ENCODE measurements around the gene SSU72. TPM values are rescaled to one million over a fixed set of nuclear protein-coding genes. Genes with fewer than 3 reads are reported as not detected.

Gene SSU72
- polyA plus RNA-seq, 1 experiment: 113 TPM

DNA sequence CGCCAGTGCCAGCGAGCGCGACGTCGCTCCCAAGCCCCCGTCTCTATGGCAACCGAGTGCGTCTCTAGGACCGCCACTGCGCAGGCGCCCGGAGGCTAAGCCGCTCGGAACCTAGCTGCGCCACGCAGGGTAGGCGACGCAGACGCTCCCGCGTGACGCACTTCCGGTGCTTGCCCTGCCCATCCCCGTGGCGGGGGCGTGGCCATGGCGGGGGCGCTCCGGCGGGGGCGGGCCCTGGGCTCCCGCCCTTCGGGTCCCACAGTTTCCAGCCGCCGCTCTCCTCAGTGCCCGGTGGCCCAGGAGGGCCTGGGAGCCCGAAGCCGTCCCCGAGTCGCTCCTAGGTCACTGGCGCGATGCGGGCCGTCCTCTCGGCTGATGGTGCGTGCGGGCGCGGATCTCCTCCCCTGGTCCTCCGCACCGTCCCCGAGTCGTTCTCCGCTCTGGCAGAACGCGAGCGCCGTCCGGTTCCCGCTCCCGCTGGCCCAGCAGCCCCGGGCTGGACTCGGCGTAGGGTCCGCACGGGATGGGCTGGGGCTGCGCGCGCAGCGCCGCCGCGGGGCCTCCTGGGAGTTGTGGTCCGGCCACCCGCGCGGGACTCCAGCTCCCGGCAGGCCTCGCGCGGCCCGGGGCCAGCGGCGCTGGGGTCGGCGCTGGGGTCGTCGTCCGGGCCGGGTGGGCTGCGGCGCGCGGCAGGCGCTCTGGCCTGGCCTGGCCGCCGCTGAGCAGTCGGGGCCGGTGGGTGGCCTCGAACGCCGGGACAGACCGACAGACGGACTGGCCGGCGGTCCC lies 40.8 kb upstream of the SSU72 start, which contains the start of gene MIB2:
Gene MIB2 (plus strand): TSS at position 245 of the 789 bp plus-strand sequence. CDS start 7,953 bp downstream, outside the sequence.
- H3K27me3 ChIP-seq (ENCODE audit: control insufficient read depth, insufficient read depth, low read length): no peaks in the 10 kb centered on the region
- H3K27ac ChIP-seq (ENCODE audit: low read depth, low read length): peak within 1 kb of the TSS; percentile 100
- ChIA-PET POLR2A (interaction anchor here (0.5 to 3.0 kb wide), 8 partner anchors 10 to 111 kb away, joined by 3 to 12 read pairs (median 3); partner anchors contain the start of gene MMP23B), CTCF (no interaction called here)
- H3K4me3 ChIP-seq (ENCODE audit: low read depth, low read length): peak within 1 kb of the TSS; percentile 93
- peak; percentile 87 for DNase-seq (ENCODE audit: low read depth, low spot score)
- no peaks in the 10 kb centered on the region; the same call in 1 of the 2 replicates for H3K9me3 ChIP-seq (ENCODE audit: control insufficient read depth, insufficient read depth, low read length)
- TF ChIP-seq, protein P1, sequence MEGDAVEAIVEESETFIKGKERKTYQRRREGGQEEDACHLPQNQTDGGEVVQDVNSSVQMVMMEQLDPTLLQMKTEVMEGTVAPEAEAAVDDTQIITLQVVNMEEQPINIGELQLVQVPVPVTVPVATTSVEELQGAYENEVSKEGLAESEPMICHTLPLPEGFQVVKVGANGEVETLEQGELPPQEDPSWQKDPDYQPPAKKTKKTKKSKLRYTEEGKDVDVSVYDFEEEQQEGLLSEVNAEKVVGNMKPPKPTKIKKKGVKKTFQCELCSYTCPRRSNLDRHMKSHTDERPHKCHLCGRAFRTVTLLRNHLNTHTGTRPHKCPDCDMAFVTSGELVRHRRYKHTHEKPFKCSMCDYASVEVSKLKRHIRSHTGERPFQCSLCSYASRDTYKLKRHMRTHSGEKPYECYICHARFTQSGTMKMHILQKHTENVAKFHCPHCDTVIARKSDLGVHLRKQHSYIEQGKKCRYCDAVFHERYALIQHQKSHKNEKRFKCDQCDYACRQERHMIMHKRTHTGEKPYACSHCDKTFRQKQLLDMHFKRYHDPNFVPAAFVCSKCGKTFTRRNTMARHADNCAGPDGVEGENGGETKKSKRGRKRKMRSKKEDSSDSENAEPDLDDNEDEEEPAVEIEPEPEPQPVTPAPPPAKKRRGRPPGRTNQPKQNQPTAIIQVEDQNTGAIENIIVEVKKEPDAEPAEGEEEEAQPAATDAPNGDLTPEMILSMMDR (IDR thresholded peaks at IDR 0.05; ENCODE audit: low read depth, low read length): no peak

DNA sequence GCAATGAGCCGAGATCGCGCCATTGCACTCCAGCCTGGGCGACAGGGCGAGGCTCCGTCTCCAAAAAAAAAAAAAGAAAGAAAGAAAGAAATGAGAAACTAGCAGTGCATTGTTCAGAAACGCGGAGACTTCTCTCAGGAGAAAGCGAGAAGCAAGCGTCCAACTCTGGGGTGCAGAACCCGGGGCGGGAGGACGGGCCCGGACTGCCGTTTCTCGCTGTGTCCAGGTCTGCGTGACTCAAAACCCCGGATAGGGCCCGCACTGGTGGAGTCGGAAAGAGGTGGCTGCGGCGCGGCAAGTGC lies 40.2 kb upstream of the SSU72 start:
- Histone ChIP-seq H3K4me3 (ENCODE audit: low read depth, low read length) (peak overlapping the region; percentile 93), H3K9me3 (ENCODE audit: control insufficient read depth, insufficient read depth, low read length) (no peaks in the 10 kb centered on the region; the same call in 1 of the 2 replicates), H3K27me3 (ENCODE audit: control insufficient read depth, insufficient read depth, low read length) (no peaks in the 10 kb centered on the region), H3K27ac (ENCODE audit: low read depth, low read length) (no peak overlapping the region)
- DNase-seq (ENCODE audit: low read depth, low spot score): no peak
- ChIA-PET POLR2A (interaction anchor here (0.5 to 3.0 kb wide), 6 partner anchors 13 to 110 kb away, joined by 3 to 12 read pairs (median 4); partner anchors contain the start of gene MMP23B), CTCF (no interaction called here)
- TF ChIP-seq, protein P1 (IDR thresholded peaks at IDR 0.05; ENCODE audit: low read depth, low read length): no peak

DNA sequence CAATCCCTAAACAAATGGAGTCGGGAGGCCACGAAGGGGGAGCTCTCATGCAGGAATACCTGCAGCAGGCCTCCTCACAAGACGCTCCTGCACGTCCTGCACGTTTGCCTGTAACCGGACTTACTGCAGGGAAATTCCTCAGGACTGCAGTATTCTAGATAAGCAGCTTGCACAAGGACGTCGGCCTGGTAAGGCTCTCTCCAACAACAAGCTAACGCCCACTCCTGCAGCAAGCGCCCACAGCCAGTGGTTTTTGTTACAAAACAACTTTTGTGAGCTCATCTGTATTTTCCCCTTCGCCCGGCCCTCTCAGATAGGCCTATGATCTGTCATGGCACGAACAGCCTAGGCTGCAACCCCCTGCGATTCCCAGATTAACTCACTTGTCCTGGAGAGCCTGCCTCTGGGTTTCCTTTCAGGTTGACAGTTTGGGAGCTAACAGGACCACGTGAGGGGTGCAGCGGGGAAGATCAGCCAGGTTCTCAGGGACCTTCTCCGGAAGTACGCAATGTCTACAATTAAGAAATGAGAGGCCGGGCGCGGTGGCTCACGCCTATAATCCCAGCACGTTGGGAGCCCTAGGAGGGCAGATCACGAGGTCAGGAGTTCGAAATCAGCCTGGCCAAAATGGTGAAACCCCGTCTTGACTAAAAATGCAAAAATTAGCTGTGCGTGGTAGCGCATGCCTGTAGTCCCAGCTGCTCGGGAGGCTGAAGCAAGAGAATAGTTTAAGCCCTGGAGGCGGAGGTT lies 39.7 kb upstream of the SSU72 start:
- ChIA-PET CTCF (interaction anchor here (0.6 to 1.4 kb wide), 2 partner anchors 40 to 212 kb away, joined by 3 to 4 read pairs; no protein-coding TSS in a partner anchor), POLR2A (interaction anchor here (0.5 to 3.0 kb wide), 7 partner anchors 12 to 110 kb away, joined by 3 to 12 read pairs (median 3); partner anchors contain the start of gene MMP23B)
- Histone ChIP-seq H3K9me3 (ENCODE audit: control insufficient read depth, insufficient read depth, low read length) (no peaks in the 10 kb centered on the region; the same call in 1 of the 2 replicates), H3K27me3 (ENCODE audit: control insufficient read depth, insufficient read depth, low read length) (no peaks in the 10 kb centered on the region), H3K4me3 (ENCODE audit: low read depth, low read length) (peak overlapping the region; percentile 93), H3K27ac (ENCODE audit: low read depth, low read length) (peak overlapping the region; percentile 39)
- DNase-seq (ENCODE audit: low read depth, low spot score): peak; percentile 37
- TF ChIP-seq, protein P1 (IDR thresholded peaks at IDR 0.05; ENCODE audit: low read depth, low read length): no peak

DNA sequence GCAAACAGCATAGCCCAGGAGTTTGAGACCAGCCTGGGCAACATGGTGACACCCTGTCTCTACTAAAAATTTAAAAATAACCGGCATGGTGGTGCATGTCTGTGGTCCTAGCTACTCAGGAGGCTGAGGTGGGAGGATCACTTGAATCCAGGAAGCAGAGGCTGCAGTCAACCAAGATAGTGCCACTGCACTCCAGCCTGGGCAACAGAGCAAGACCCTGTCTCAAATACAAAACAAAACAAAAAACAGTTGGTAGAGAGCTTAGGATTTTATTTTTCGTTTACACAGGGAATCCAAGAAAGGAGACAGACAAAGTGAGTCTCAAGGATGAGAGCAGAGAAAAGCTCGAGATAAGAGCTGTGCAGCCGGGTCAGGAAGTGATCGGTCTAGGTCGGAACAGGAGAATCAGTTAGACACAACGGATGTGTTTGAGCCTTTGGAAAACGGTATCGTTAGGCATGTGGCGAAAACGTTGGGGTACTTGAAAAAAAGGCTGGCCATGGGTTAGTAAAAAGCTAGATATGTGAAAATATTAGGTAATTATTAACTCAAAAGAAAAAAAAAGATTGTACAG lies 38.9 kb upstream of the SSU72 start:
- no peaks in the 10 kb centered on the region for H3K27me3 ChIP-seq (ENCODE audit: control insufficient read depth, insufficient read depth, low read length)
- no peak overlapping the region for H3K27ac ChIP-seq (ENCODE audit: low read depth, low read length)
- CTCF ChIA-PET: interaction anchor here (0.6 to 1.4 kb wide), 2 partner anchors 39 to 211 kb away, joined by 3 to 4 read pairs; no protein-coding TSS in a partner anchor
- no peaks in the 10 kb centered on the region; the same call in 1 of the 2 replicates for H3K9me3 ChIP-seq (ENCODE audit: control insufficient read depth, insufficient read depth, low read length)
- TF ChIP-seq, protein P1 (IDR thresholded peaks at IDR 0.05; ENCODE audit: low read depth, low read length): no peak
- POLR2A ChIA-PET: interaction anchor here (0.6 to 3.0 kb wide), 2 partner anchors 12 to 17 kb away, joined by 3 to 12 read pairs; partner anchors contain the start of gene MMP23B
- H3K4me3 ChIP-seq (ENCODE audit: low read depth, low read length): peak overlapping the region; percentile 93
- no peak for DNase-seq (ENCODE audit: low read depth, low spot score)

Data from AG04450 (cell line).